NCI-H2196 treated with DMSO at 0.1 percent for 48 hours (cell line): ENCODE data around the gene OR51A4.
"Not testable (repeated sequence)": the region's sequence is repeated elsewhere in the genome, so short reads cannot be mapped to it uniquely, and the experiment has no call there.

Experiments
- DNase-seq: peaks from one replicate; lab custom pipeline; 2025; ENCODE audit not compliant: unreplicated experiment; lab: John Stamatoyannopoulos, UW

The OR51A4 gene

GRCh38 chr11:4947505-4947904 lies at the start of gene OR51A4:
TSS of gene OR51A4 (minus strand) at chr11:4947605. CDS start at chr11:4947100, 505 bp downstream.
- DNase-seq = no peak

- DNase-seq = no peak
Observed at GRCh38 chr11:4994551-4994950, 47.1 kb upstream of the OR51A4 start, which contains the start of gene OR51L1. TSS of gene OR51L1 (plus strand) at chr11:4994851. CDS start at chr11:4998983, 4,132 bp downstream.

GRCh38 chr11:4991060-4991459 lies 43.7 kb upstream of the OR51A4 start:
- DNase-seq = no peak

GRCh38 chr11:4983841-4984240 lies 36.4 kb upstream of the OR51A4 start:
- DNase-seq = no peak

GRCh38 chr11:4982678-4983077 lies 35.3 kb upstream of the OR51A4 start:
- no peak for DNase-seq

GRCh38 chr11:4979036-4979435 lies 31.6 kb upstream of the OR51A4 start:
- DNase-seq = no peak

- DNase-seq = no peak
Observed at GRCh38 chr11:4975436-4975835, 28.0 kb upstream of the OR51A4 start.

GRCh38 chr11:4962816-4963215 lies 15.4 kb upstream of the OR51A4 start:
- DNase-seq = no peak

GRCh38 chr11:4960877-4961276 lies 13.5 kb upstream of the OR51A4 start:
- no peak for DNase-seq

- no peak for DNase-seq
Observed at GRCh38 chr11:4957396-4957795, 10.0 kb upstream of the OR51A4 start.

- DNase-seq = not testable (repeated sequence)
Observed at GRCh38 chr11:4955613-4956012, 8.2 kb upstream of the OR51A4 start, which contains the start of gene OR51A2. TSS of gene OR51A2 (minus strand) at chr11:4955713. CDS start at chr11:4955713, 0 bp downstream.

- DNase-seq = no peak
Observed at GRCh38 chr11:4936745-4937144, 10.7 kb downstream of the OR51A4 start.

GRCh38 chr11:4932751-4933150 lies 14.7 kb downstream of the OR51A4 start:
- DNase-seq = no peak

GRCh38 chr11:4926608-4927007 lies 20.8 kb downstream of the OR51A4 start:
- DNase-seq = no peak

GRCh38 chr11:4924239-4924638 lies 23.2 kb downstream of the OR51A4 start, which contains the start of gene OR51G1:
TSS of gene OR51G1 (minus strand) at chr11:4924339. CDS start at chr11:4924339, 0 bp downstream.
- DNase-seq = no peak

GRCh38 chr11:4922304-4922703 lies 25.1 kb downstream of the OR51A4 start:
- DNase-seq = no peak

- DNase-seq = no peak
Observed at GRCh38 chr11:4921796-4922195, 25.6 kb downstream of the OR51A4 start.

- DNase-seq = no peak
Observed at GRCh38 chr11:4919250-4919649, 28.2 kb downstream of the OR51A4 start, which contains the start of gene OR51G2. TSS of gene OR51G2 (minus strand) at chr11:4919350. CDS start at chr11:4915663, 3,687 bp downstream.

- no peak for DNase-seq
Observed at GRCh38 chr11:4916581-4916980, 30.8 kb downstream of the OR51A4 start.

- DNase-seq = no peak
Observed at GRCh38 chr11:4903484-4903883, 43.9 kb downstream of the OR51A4 start, which contains the start of gene OR51A7. TSS of gene OR51A7 (plus strand) at chr11:4903783. CDS start at chr11:4907370, 3,587 bp downstream.
